ENCODE data around the gene NOL4L. TPM values are rescaled to one million over a fixed set of nuclear protein-coding genes. Genes with fewer than 3 reads are reported as not detected.

Gene NOL4L
- polyA plus RNA-seq, 1 donor (not counting 4 experiments of a cell fraction or from before 2014, with no cell fraction given): 1.0 TPM

DNA sequence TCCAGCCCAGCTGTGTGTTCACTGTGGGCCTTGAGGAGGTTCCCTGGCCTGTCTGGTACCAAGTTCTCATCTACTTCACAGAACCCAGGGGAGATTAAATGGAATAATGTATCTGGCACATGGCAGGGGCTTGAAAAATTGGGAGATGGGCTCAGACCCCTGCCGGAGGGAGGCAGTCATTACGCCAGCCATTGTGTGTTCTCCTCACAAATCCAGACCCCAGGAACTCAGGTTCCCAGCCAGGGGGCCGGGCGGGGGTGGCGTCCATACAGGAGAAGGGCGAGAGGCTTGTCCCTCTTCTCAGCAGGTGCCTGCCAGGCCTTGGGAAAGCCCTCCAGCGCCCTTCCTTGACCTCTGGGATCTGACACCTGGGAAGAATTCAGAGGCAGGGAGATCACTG, 8.1 kb downstream of the NOL4L start:
- TF ChIP-seq, protein P1, sequence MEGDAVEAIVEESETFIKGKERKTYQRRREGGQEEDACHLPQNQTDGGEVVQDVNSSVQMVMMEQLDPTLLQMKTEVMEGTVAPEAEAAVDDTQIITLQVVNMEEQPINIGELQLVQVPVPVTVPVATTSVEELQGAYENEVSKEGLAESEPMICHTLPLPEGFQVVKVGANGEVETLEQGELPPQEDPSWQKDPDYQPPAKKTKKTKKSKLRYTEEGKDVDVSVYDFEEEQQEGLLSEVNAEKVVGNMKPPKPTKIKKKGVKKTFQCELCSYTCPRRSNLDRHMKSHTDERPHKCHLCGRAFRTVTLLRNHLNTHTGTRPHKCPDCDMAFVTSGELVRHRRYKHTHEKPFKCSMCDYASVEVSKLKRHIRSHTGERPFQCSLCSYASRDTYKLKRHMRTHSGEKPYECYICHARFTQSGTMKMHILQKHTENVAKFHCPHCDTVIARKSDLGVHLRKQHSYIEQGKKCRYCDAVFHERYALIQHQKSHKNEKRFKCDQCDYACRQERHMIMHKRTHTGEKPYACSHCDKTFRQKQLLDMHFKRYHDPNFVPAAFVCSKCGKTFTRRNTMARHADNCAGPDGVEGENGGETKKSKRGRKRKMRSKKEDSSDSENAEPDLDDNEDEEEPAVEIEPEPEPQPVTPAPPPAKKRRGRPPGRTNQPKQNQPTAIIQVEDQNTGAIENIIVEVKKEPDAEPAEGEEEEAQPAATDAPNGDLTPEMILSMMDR (optimal IDR thresholded peaks at IDR 0.05 in 1 of 3, IDR thresholded peaks at IDR 0.05 in 1 of 3, conservative IDR thresholded peaks at IDR 0.05 in 1 of 3; ENCODE audit: extremely low read depth in 1 of 3, insufficient read depth in 2 of 3, low read length in 3 of 3): no peak
- TF ChIP-seq EZH2 (IDR thresholded peaks at IDR 0.05; ENCODE audit: low read length): no peak
- no peak for FAIRE-seq
- no peaks in the 10 kb centered on the region for H3K79me2 ChIP-seq (ENCODE audit: control insufficient read depth, insufficient read depth, low read length)
- no peak overlapping the region for H3K9ac ChIP-seq (ENCODE audit: control insufficient read depth, extremely low read depth, insufficient read depth, low read length)
- H3K4me1 ChIP-seq (ENCODE audit: control insufficient read depth, extremely low read depth, insufficient read depth, low read length): no peaks in the 10 kb centered on the region
- no peaks in the 10 kb centered on the region for H3K9me1 ChIP-seq (ENCODE audit: control insufficient read depth, extremely low read depth, insufficient read depth, low read length)
- no peak overlapping the region for H3K4me3 ChIP-seq (ENCODE audit: control insufficient read depth in 2 of 3, extremely low read depth in 1 of 3, insufficient read depth in 2 of 3, low read depth in 1 of 3, low read length in 3 of 3)
- dilution Hi-C loops (cut with MboI; ENCODE audit: extremely low pct_ligation_motif_present, low sequenced_read_pairs): no loop called here
- no peak for DNase-seq (ENCODE audit: low read depth, low spot score)
- H3K36me3 ChIP-seq (ENCODE audit: control insufficient read depth in 2 of 2, extremely low read depth in 1 of 2, insufficient read depth in 2 of 2, low read length in 2 of 2): no peaks in the 10 kb centered on the region
- H3K4me2 ChIP-seq (ENCODE audit: control insufficient read depth, extremely low read depth, insufficient read depth, low read depth, low read length): no peak overlapping the region
- H3K27me3 ChIP-seq (ENCODE audit: control insufficient read depth, extremely low read depth, insufficient read depth, low read length): peaks cover 21% of the 10 kb centered on the region
- no peak overlapping the region for H3K27ac ChIP-seq (ENCODE audit: control insufficient read depth, insufficient read depth, low read length)
- H3K9me3 ChIP-seq (ENCODE audit: control insufficient read depth, low read depth, low read length): no peaks in the 10 kb centered on the region
- H2AFZ ChIP-seq (ENCODE audit: control insufficient read depth, low read length): no peak overlapping the region
- no peaks in the 10 kb centered on the region for H4K20me1 ChIP-seq (ENCODE audit: control insufficient read depth, extremely low read depth, insufficient read depth, low read length)

DNA sequence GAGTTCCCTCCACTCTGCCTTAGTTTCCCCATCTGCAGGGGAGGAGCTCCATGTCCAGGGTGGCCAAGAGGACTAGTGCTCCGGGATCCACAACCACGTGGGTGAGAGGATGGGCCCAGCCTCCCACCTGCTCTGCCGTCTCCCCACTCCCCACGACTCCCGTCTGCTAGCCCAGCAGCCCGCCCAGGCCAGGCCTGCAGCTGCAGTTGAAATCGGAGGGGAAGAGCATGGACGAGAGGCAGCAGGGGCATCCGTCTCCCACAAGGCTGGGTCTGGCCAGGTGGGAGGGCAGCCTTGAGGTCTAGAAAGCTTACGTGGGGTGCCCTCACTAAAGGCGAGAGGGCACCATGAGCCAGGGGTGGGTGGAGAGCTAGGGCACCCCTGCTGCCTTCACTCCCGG, 8.6 kb downstream of the NOL4L start:
- Histone ChIP-seq H3K4me2 (ENCODE audit: control insufficient read depth, extremely low read depth, insufficient read depth, low read depth, low read length) (no peak overlapping the region), H2AFZ (ENCODE audit: control insufficient read depth, low read length) (no peak overlapping the region), H3K27me3 (ENCODE audit: control insufficient read depth, extremely low read depth, insufficient read depth, low read length) (peaks cover 17% of the 10 kb centered on the region), H3K27ac (ENCODE audit: control insufficient read depth, insufficient read depth, low read length) (no peak overlapping the region), H3K4me3 (ENCODE audit: control insufficient read depth in 2 of 3, extremely low read depth in 1 of 3, insufficient read depth in 2 of 3, low read depth in 1 of 3, low read length in 3 of 3) (no peak overlapping the region), H3K9me3 (ENCODE audit: control insufficient read depth, low read depth, low read length) (no peaks in the 10 kb centered on the region), H4K20me1 (ENCODE audit: control insufficient read depth, extremely low read depth, insufficient read depth, low read length) (no peaks in the 10 kb centered on the region), H3K4me1 (ENCODE audit: control insufficient read depth, extremely low read depth, insufficient read depth, low read length) (no peaks in the 10 kb centered on the region), H3K79me2 (ENCODE audit: control insufficient read depth, insufficient read depth, low read length) (no peaks in the 10 kb centered on the region), H3K36me3 (ENCODE audit: control insufficient read depth in 2 of 2, extremely low read depth in 1 of 2, insufficient read depth in 2 of 2, low read length in 2 of 2) (no peaks in the 10 kb centered on the region), H3K9ac (ENCODE audit: control insufficient read depth, extremely low read depth, insufficient read depth, low read length) (no peak overlapping the region), H3K9me1 (ENCODE audit: control insufficient read depth, extremely low read depth, insufficient read depth, low read length) (no peaks in the 10 kb centered on the region)
- TF ChIP-seq, protein P1 (optimal IDR thresholded peaks at IDR 0.05 in 1 of 3, IDR thresholded peaks at IDR 0.05 in 1 of 3, conservative IDR thresholded peaks at IDR 0.05 in 1 of 3; ENCODE audit: extremely low read depth in 1 of 3, insufficient read depth in 2 of 3, low read length in 3 of 3): no peak
- TF ChIP-seq EZH2 (IDR thresholded peaks at IDR 0.05; ENCODE audit: low read length): no peak
- no peak for DNase-seq (ENCODE audit: low read depth, low spot score)
- no peak for FAIRE-seq
- dilution Hi-C loops (cut with MboI; ENCODE audit: extremely low pct_ligation_motif_present, low sequenced_read_pairs): no loop called here

Measured in keratinocyte (primary cell).